NCI-H146 (cell line): ENCODE results near the gene ASIC1.
"Not testable (repeated sequence)": the region's sequence is repeated elsewhere in the genome, so short reads cannot be mapped to it uniquely, and the experiment has no call there.

Experiments used
- DNase-seq: peaks from one replicate; lab custom pipeline; 2025; lab: John Stamatoyannopoulos, UW

Gene ASIC1

GRCh38 chr12:50057000-50057841 lies at the start of gene ASIC1:
ASIC1 (plus strand) TSS chr12:50057596; CDS start chr12:50058767, 1,171 bp downstream.
- DNase-seq, result peak; percentile 89

GRCh38 chr12:50013361-50014147 lies 43.8 kb upstream of the ASIC1 start:
- DNase-seq, result no peak

GRCh38 chr12:50014342-50014741 lies 43.1 kb upstream of the ASIC1 start:
- no peak for DNase-seq

- no peak for DNase-seq
These were observed 40.6 kb upstream of the ASIC1 start for GRCh38 chr12:50016501-50017475.

GRCh38 chr12:50017641-50018040 lies 39.8 kb upstream of the ASIC1 start:
- DNase-seq, result no peak

- no peak for DNase-seq
These were observed 39.2 kb upstream of the ASIC1 start for GRCh38 chr12:50018154-50018553.

- DNase-seq, result no peak
These were observed 38.4 kb upstream of the ASIC1 start for GRCh38 chr12:50018968-50019367.

- DNase-seq, result no peak
These were observed 37.9 kb upstream of the ASIC1 start for GRCh38 chr12:50019524-50019923.

GRCh38 chr12:50021031-50021430 lies 36.4 kb upstream of the ASIC1 start:
- DNase-seq, result no peak

- no peak for DNase-seq
These were observed 34.5 kb upstream of the ASIC1 start for GRCh38 chr12:50022903-50023302.

- no peak for DNase-seq
These were observed 33.2 kb upstream of the ASIC1 start for GRCh38 chr12:50024227-50024626.

GRCh38 chr12:50024805-50025186 lies 32.6 kb upstream of the ASIC1 start:
- DNase-seq, result peak; percentile 53

- DNase-seq, result peak; percentile 100
These were observed 32.0 kb upstream of the ASIC1 start, which contains the start of gene RACGAP1 for GRCh38 chr12:50025187-50026059. RACGAP1 (minus strand) TSS chr12:50025494; CDS start chr12:50016715, 8,779 bp downstream.

- DNase-seq, result no peak
These were observed 30.7 kb upstream of the ASIC1 start for GRCh38 chr12:50026691-50027090.

GRCh38 chr12:50030449-50030848 lies 26.9 kb upstream of the ASIC1 start:
- DNase-seq, result not testable (repeated sequence)

GRCh38 chr12:50032515-50032853 lies 24.9 kb upstream of the ASIC1 start:
- DNase-seq, result no peak

GRCh38 chr12:50032854-50033581 lies 24.4 kb upstream of the ASIC1 start:
- DNase-seq, result no peak

- no peak for DNase-seq
These were observed 19.1 kb upstream of the ASIC1 start for GRCh38 chr12:50038336-50038735.

GRCh38 chr12:50039151-50039835 lies 18.1 kb upstream of the ASIC1 start:
- DNase-seq, result peak; percentile 84

GRCh38 chr12:50040657-50041056 lies 16.7 kb upstream of the ASIC1 start:
- no peak for DNase-seq
